ENCODE measurements around the gene XRCC3.

GRCh38 chr14:103683139-103683538 lies 32.1 kb downstream of the XRCC3 start:
- TF ChIP-seq CTCF (IDR thresholded peaks at IDR 0.05; ENCODE audit: insufficient read depth, low read length, poor library complexity, severe bottlenecking) (no peak), EZH2phosphoT487 (conservative IDR thresholded peaks at IDR 0.05; ENCODE audit: low read length) (no peak)

Data from SU-DHL-6 (cell line).